GM18511 (cell line): ENCODE measurements around the gene NOP58.
A peak's percentile ranks its signal among the peaks of the same experiment; 100 is the strongest.
"Not testable (repeated sequence)": the region's sequence is repeated elsewhere in the genome, so short reads cannot be mapped to it uniquely, and the experiment has no call there.

Source experiments
- ATAC-seq: cut with Tn5 transposase; IDR thresholded peaks from one replicate; pipeline ENCODE4 v1.9.1; 2021; ENCODE audit warnings: mild to moderate bottlenecking, moderate library complexity; ENCODE audit not compliant: unreplicated experiment

Gene NOP58, protein sequence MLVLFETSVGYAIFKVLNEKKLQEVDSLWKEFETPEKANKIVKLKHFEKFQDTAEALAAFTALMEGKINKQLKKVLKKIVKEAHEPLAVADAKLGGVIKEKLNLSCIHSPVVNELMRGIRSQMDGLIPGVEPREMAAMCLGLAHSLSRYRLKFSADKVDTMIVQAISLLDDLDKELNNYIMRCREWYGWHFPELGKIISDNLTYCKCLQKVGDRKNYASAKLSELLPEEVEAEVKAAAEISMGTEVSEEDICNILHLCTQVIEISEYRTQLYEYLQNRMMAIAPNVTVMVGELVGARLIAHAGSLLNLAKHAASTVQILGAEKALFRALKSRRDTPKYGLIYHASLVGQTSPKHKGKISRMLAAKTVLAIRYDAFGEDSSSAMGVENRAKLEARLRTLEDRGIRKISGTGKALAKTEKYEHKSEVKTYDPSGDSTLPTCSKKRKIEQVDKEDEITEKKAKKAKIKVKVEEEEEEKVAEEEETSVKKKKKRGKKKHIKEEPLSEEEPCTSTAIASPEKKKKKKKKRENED

DNA sequence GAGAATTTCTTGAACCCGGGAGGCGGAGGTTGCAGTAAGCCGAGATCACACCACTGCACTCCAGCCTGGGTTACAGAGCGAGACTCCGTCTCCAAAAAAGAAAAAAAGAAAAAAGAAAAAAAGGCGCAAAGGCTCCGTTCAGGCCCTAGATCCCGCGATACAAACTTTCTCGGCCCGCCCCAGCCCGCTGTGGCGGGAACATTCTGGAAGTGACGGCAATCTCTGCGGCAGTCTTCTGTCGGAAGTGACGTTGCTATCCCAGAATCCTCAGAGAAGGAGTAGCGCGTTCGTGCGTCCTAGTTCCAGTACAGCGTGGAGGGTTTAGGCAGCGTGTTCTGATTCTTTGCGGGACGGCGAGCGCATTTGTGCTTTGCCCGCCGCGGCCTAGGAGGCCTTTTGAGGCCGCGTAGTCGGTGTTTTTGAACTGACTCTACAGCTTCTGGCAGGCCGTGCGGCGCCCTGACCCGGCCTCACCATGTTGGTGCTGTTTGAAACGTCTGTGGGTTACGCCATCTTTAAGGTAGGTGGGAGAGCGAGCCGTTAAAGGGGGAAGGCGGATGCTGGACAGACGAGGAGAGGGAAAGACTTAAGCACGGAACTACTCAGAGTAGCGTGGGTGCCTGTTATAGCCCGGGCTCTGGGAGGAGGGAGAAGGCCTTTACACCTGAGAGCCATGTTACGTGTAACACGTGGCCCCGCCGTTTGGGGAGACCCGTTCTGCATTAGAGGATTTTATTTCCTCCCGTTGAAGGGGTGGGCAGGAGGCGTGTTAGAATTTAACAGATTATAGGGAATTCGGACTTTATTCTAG lies at the start of gene NOP58:
NOP58 (plus strand) TSS at position 297 of the 811 bp plus-strand sequence; CDS start at position 476, 179 bp downstream.
- peak; percentile 88 for ATAC-seq

GRCh38 chr2:202221873-202222272 lies 43.7 kb upstream of the NOP58 start:
- no peak for ATAC-seq

DNA sequence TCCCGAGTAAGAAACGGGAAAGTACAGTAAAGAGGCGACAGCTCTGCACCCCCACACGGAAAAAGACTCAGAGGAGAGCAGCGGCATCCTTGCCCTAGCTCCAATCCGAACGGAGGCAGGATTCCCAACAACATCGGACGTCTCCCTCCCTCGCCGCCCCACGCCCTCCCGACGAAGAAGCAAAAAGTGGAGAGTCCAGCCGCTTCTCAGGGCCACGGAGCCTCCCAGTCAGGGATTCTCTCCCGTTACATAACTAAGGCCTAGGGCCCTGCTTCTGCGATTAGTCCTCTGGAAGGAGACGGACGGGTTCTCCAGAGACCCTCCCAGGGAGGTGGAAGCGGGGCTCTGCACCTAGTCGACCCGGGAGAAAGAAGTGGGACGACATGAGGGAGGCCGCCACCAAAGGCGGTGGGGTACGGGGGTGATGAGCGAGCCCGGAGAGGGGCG lies 27.8 kb upstream of the NOP58 start:
- peak; percentile 43 for ATAC-seq

DNA sequence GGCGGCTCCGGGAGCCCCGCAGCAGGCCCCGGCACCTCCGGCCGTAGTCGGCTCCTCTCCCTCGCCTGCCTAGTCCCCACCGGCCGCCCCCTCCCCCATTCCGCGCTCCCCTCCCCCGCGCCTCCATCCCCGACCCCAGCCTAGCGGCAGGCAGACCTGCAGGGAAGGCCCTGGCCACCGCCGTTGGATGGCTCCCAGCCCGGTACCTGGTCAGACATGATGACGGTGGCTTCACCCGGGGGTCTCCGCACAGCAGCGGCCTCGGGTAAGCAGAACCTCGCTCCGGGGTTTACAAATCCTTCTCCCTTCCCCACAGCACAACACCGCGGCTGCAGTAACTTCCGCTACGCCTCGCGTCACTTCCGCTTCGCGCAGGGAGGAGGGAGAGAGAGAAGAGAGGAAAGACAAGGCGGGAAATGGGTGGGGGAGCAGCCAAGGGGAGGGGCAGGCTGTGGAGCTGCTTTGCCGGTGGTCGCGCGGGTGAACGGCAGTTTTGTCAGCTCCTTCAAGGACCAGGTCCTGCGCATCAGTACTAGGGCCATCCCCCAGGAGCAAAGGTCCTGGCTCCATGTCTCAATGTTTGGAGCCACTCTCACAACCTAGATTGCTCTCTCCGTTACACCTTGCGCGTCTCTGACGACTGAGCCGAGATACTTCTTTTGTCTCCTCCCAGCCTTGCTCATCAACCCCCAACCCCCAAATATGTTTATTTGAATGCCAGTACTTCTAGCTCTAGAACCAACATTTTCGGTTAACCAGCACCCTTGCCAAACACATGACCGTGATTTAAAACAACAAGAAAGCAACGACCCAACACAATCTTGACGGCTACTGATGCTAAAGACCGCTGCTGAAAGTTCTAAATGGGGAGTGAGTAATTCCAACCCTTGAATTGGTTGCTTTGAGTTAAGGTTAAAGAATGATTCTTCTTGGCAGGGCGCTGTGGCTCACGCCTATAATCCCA lies 27.0 kb upstream of the NOP58 start, which contains the start of gene SUMO1:
SUMO1 (minus strand) TSS at position 364 of the 964 bp plus-strand sequence; CDS start at position 218, 146 bp downstream.
- peak; percentile 97 for ATAC-seq

DNA sequence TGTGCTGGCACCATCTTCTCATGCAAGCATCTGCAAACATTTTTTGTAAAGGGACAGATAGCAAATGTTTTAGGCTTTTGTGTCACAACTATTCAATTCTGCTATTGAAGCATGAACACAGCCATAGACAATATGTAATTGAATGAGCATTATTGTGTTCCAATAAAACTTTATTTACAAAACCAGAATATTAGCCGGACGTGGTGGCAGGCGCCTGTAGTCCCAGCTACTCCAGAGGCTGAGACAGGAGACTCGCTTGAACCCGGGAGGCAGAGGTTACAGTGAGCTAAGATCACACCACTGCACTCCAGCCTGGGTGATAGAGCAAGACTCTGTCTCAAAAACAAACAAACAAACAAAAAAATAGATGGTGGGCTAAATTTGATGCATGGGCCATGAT lies 17.9 kb upstream of the NOP58 start:
- ATAC-seq = not testable (repeated sequence)

- no peak for ATAC-seq
Observed at GRCh38 chr2:202249521-202250253, 15.9 kb upstream of the NOP58 start.

DNA sequence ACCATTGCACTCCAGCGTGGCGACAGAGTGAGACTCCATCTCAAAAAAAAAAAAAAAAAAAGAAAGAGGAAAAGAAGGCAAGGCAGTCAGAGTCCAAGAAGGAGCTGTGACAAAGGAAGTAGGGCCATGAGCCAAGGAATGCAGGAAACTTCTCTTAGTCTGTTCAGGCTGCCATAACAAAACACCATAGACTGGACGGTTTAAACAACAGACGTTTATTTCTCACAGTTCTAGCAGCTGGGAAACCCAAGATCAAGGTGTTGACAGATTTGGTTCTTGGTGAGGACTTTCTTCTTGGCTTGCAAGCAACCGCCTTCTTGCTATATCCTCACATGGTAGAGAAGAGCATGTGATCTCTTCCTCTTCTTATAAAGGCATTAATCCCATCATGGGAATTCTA lies 14.1 kb upstream of the NOP58 start:
- ATAC-seq = no peak

DNA sequence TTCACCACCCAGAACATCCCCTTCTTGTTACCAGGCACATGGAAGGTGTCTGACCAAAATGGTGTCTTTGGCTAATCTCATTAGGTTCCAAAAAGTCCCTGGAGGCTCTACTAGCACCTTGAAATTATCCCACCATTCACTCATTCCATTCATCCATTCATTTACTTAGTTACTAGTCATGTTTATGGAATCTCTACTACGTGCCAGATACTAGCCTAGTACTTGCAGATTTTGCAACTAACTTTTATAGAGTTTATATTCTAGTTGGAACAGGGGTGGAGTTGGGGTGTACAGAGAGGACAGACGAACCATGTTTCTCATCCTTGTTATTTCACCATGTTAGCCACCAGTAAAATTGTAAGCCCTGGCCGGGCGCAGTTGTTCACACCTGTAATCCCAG lies 4.0 kb upstream of the NOP58 start:
- no peak for ATAC-seq

GRCh38 chr2:202267495-202267894 lies 1.9 kb downstream of the NOP58 start:
- no peak for ATAC-seq

- ATAC-seq = no peak
Observed at GRCh38 chr2:202269585-202269984, 4.0 kb downstream of the NOP58 start.

DNA sequence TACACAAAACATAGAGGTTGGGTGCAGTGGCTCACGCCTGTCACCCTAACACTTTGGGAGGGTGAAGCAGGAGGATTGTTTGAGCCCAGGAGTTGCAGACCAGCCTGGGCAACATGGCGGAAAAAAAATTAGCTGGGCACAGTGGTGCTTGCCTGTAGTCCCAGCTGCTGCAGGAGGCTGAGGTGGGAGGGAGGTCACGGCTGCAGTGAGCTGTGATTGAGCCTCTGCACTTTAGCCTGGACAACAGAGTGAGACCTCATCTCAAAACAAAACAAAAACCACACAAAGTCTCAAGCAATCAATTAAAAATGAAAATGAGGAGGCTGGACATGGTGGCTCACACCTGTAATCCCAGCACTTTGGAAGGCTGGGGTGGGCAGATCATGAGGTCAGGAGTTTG lies 4.9 kb downstream of the NOP58 start:
- ATAC-seq = peak; percentile 29

- ATAC-seq = not testable (repeated sequence)
Observed at GRCh38 chr2:202276078-202276720, 10.6 kb downstream of the NOP58 start.

GRCh38 chr2:202278036-202278760 lies 12.6 kb downstream of the NOP58 start:
- no peak for ATAC-seq

- no peak for ATAC-seq
Observed at GRCh38 chr2:202278944-202279343, 13.4 kb downstream of the NOP58 start.

- ATAC-seq = no peak
Observed at GRCh38 chr2:202286595-202286994, 21.0 kb downstream of the NOP58 start.

DNA sequence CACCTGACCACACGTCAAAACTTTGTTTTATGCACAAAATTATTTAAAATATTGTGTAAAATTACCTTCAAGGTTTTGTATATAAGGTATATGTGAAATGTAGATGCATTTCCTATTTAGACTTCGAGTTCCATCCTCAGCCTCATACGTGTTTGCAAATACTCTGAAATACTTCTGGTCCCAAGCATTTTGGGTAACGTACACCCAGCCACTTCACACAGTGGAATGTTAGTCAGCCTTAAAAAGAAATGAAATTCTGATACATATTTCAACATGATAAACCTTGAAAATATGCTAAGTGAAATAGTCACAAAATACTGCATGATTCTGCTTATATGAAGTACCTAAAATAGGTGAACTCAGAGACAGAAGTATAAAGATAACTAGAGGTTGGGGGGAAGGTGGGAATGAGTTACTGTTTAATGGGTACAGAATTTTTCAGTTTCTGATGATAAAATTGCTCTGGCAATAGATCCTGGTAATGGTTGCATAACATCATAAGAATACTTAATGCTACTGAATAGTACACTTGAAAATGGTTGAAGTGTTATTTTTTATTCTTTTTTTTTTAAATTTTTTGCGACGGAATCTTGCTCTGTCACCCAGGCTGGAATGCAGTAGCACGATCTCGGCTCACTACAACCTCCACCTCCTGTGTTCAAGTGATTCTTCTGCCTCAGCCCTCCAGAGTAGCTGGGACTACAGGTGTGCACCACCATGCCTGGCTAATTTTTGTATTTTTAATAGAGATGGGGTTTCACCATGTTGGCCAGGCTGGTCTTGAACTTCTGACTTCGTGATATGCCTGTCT lies 24.0 kb downstream of the NOP58 start:
- ATAC-seq = no peak

- ATAC-seq = no peak
Observed at GRCh38 chr2:202290316-202290715, 24.8 kb downstream of the NOP58 start.

- no peak for ATAC-seq
Observed at GRCh38 chr2:202290970-202291369, 25.4 kb downstream of the NOP58 start.
